Fibroblast of gingiva (primary cell): ENCODE results near the gene GABRA1.

Experiments used
- DNase-seq: peaks from one replicate; pipeline ENCODE4 v3.0.0-alpha.2; 2011; ENCODE audit warnings: low read depth

GABRA1 gene

GRCh38 chr5:161847941-161848391, at the start of gene GABRA1:
Gene GABRA1, plus strand, starts transcription at chr5:161848120. Its CDS starts 2,691 bp downstream, at chr5:161850811.
- no peak for DNase-seq

- DNase-seq: no peak
Observed at GRCh38 chr5:161799316-161799715, 48.6 kb upstream of the GABRA1 start.

- DNase-seq: no peak
Observed at GRCh38 chr5:161804263-161804662, 43.7 kb upstream of the GABRA1 start.

- no peak for DNase-seq
Observed at GRCh38 chr5:161846746-161847145, 1.2 kb upstream of the GABRA1 start.

GRCh38 chr5:161847447-161847846, 473 bp upstream of the GABRA1 start:
- DNase-seq: no peak

GRCh38 chr5:161850491-161850890, 2.6 kb downstream of the GABRA1 start:
- DNase-seq: no peak

GRCh38 chr5:161851691-161852299, 3.9 kb downstream of the GABRA1 start:
- DNase-seq: no peak

GRCh38 chr5:161857358-161857757, 9.4 kb downstream of the GABRA1 start:
- DNase-seq: no peak

GRCh38 chr5:161863259-161863658, 15.3 kb downstream of the GABRA1 start:
- DNase-seq: no peak

- DNase-seq: no peak
Observed at GRCh38 chr5:161863811-161864210, 15.9 kb downstream of the GABRA1 start.

- DNase-seq: no peak
Observed at GRCh38 chr5:161865510-161865909, 17.6 kb downstream of the GABRA1 start.

- no peak for DNase-seq
Observed at GRCh38 chr5:161889971-161890370, 42.1 kb downstream of the GABRA1 start.

- no peak for DNase-seq
Observed at GRCh38 chr5:161895514-161895913, 47.6 kb downstream of the GABRA1 start.

- DNase-seq: no peak
Observed at GRCh38 chr5:161897033-161897432, 49.1 kb downstream of the GABRA1 start.

- no peak for DNase-seq
Observed at GRCh38 chr5:161899590-161899989, 51.7 kb downstream of the GABRA1 start.

- no peak for DNase-seq
Observed at GRCh38 chr5:161900981-161901380, 53.1 kb downstream of the GABRA1 start.

GRCh38 chr5:161921781-161922180, 73.9 kb downstream of the GABRA1 start:
- no peak for DNase-seq

- no peak for DNase-seq
Observed at GRCh38 chr5:161924270-161924669, 76.3 kb downstream of the GABRA1 start.

- no peak for DNase-seq
Observed at GRCh38 chr5:161925960-161926359, 78.0 kb downstream of the GABRA1 start.

GRCh38 chr5:161934486-161934885, 86.6 kb downstream of the GABRA1 start:
- DNase-seq: no peak

- DNase-seq: no peak
Observed at GRCh38 chr5:161944974-161945373, 97.1 kb downstream of the GABRA1 start.

GRCh38 chr5:161946911-161947310, 99.0 kb downstream of the GABRA1 start:
- no peak for DNase-seq
